ENCODE measurements around the gene SRR. TPM values are rescaled to one million over a fixed set of nuclear protein-coding genes. Genes with fewer than 3 reads are reported as not detected.
"Not testable (repeated sequence)": the region's sequence is repeated elsewhere in the genome, so short reads cannot be mapped to it uniquely, and the experiment has no call there.

Gene SRR
- total RNA-seq, 1 donor from 2014 or later, result 12.2 TPM

DNA sequence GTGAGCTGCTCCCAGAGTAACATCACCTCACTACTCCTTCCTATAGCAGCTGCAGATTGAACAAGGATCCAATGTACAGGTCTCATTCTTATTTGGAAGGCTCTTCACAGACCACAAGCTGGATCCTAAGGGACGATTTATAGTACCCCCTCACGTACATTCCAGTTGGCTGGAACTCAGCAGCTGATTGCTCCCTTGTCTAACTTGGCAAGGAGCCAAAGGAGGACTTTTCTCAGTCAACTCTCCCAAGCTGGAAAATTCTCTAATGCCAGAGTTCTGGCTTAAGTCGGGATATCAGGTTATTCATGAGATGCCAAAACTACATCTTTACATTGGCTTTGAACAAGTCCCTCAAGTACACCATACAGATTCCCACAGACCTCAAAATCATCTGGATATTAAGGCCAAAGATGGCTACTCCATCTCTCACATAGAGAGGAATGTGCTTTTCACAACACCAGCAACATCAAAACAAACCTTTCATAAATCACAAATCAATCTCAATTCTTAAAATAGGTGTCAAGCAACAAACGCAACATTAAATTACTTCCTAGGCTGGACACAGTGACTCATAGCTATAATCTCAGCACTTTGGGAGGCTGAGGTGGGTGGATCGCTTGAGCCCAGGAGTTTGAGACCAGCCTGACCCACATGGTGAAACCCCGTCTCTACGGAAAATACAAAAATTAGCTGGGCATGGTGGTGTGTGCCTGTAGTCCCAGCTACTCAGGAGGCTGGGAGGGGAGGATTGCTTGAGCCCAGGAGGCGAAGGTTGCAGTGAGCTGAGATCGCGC, 39.5 kb upstream of the SRR start:
- ATAC-seq (no peak), DNase-seq (no peak)
- Histone ChIP-seq H3K27me3 (ENCODE audit: low read depth) (no peaks in the 10 kb centered on the region), H3K36me3 (no peaks in the 10 kb centered on the region), H3K9me3 (no peaks in the 10 kb centered on the region), H3K4me3 (no peak overlapping the region), H3K27ac (peak overlapping the region; percentile 53), H3K4me1 (peaks cover 57% of the 10 kb centered on the region)
- no peak for TF ChIP-seq CTCF (IDR thresholded peaks at IDR 0.05)
- intact Hi-C loops (cut with DNase I), result no loop called here

DNA sequence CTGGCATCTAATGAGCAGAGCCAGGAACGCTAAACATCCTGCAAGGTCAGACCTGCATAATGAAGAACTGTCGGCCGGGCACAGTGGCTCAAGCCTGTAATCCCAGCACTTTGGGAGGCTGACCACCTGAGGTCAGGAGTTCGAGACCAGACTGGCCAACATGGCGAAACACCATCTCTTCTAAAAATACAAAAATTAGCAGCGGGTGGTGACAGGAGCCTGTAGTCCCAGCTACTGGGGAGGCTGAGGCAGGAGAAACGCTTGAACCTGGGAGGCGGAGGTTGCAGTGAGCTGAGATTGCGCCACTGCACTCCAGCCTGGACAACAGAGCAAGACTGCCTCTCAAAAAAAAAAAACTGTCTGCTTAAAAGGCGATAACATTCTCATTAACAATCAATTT, 38.6 kb upstream of the SRR start:
- H3K27me3 ChIP-seq (ENCODE audit: low read depth); H3K36me3 ChIP-seq; H3K9me3 ChIP-seq; intact Hi-C loops (cut with DNase I); ATAC-seq; H3K4me3 ChIP-seq; DNase-seq: not testable (repeated sequence)
- H3K27ac ChIP-seq, result peak overlapping the region; percentile 53
- H3K4me1 ChIP-seq, result peaks cover 49% of the 10 kb centered on the region

DNA sequence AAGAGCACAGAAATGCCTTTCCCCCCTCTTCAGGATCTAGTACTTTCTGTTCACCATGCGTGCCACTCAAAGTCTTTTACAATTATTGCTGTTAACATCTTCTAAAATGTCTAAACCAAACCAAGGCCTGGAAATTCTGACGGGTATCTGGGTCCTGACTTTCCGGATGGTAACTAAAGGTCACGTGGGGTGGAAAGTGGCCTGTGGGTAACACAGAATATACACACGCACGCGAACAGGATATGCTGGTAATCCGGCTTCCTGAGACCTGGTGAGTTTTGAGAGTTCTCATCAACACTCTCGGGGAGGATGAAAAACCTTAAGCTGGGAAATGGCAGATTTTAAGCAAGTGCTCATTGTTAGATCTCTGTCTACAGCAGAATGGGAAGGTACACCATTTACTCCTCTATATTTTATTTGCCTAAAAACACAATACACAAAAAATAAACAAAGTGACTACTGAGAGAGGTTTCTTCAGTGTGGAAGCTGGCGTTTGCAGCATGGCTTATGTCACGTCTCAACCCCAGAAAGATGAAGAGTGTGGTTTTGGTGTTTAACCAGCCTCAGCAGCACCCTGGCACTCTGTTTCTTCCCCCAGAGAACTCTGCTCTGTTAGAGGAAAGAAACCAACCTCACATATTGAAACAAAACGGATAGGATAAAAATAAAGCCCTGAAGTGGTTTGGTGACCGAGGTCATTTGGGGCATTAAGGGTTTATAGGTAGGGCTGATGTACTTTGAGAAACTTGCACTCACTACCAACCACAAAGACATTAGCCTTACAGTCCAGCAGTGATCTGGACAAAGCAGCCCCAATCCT, 37.5 kb upstream of the SRR start:
- no peak for TF ChIP-seq CTCF (IDR thresholded peaks at IDR 0.05)
- DNase-seq (no peak), ATAC-seq (peak; percentile 73 to 76)
- no peak overlapping the region for H3K4me3 ChIP-seq
- no peaks in the 10 kb centered on the region for H3K9me3 ChIP-seq
- H3K4me1 ChIP-seq, result peaks cover 49% of the 10 kb centered on the region
- H3K27me3 ChIP-seq (ENCODE audit: low read depth), result no peaks in the 10 kb centered on the region
- peak overlapping the region; percentile 53 for H3K27ac ChIP-seq
- peaks cover 17% of the 10 kb centered on the region for H3K36me3 ChIP-seq
- intact Hi-C loops (cut with DNase I), result no loop called here

GRCh38 chr17:2266865-2267228, 36.9 kb upstream of the SRR start:
- no peak for DNase-seq
- no peak for ATAC-seq
- no peak overlapping the region for H3K4me3 ChIP-seq
- H3K36me3 ChIP-seq, result peaks cover 17% of the 10 kb centered on the region
- H3K9me3 ChIP-seq, result no peaks in the 10 kb centered on the region
- no peaks in the 10 kb centered on the region for H3K27me3 ChIP-seq (ENCODE audit: low read depth)
- no peak for TF ChIP-seq CTCF (IDR thresholded peaks at IDR 0.05)
- H3K27ac ChIP-seq, result peak overlapping the region; percentile 53
- peaks cover 44% of the 10 kb centered on the region for H3K4me1 ChIP-seq
- intact Hi-C loops (cut with DNase I), result no loop called here

- Histone ChIP-seq H3K27me3 (ENCODE audit: low read depth) (no peaks in the 10 kb centered on the region), H3K27ac (peak overlapping the region; percentile 53), H3K9me3 (no peaks in the 10 kb centered on the region), H3K36me3 (peaks cover 18% of the 10 kb centered on the region), H3K4me1 (peaks cover 42% of the 10 kb centered on the region), H3K4me3 (no peak overlapping the region)
- DNase-seq (no peak), ATAC-seq (no peak)
- no peak for TF ChIP-seq CTCF (IDR thresholded peaks at IDR 0.05)
- intact Hi-C loops (cut with DNase I), result no loop called here
These were observed 36.4 kb upstream of the SRR start for GRCh38 chr17:2267354-2267753.

Measured in lower lobe of right lung (tissue), 2 donors.